ENCODE results near the gene SCN5A. TPM values are rescaled to one million over a fixed set of nuclear protein-coding genes. Genes with fewer than 3 reads are reported as not detected.

The SCN5A gene
- total and polyA plus RNA-seq, 2 of the 8 experiments (the other 6 are each of a cell fraction or from before 2014, with no cell fraction given), result 4.8 to 11.4 TPM

DNA sequence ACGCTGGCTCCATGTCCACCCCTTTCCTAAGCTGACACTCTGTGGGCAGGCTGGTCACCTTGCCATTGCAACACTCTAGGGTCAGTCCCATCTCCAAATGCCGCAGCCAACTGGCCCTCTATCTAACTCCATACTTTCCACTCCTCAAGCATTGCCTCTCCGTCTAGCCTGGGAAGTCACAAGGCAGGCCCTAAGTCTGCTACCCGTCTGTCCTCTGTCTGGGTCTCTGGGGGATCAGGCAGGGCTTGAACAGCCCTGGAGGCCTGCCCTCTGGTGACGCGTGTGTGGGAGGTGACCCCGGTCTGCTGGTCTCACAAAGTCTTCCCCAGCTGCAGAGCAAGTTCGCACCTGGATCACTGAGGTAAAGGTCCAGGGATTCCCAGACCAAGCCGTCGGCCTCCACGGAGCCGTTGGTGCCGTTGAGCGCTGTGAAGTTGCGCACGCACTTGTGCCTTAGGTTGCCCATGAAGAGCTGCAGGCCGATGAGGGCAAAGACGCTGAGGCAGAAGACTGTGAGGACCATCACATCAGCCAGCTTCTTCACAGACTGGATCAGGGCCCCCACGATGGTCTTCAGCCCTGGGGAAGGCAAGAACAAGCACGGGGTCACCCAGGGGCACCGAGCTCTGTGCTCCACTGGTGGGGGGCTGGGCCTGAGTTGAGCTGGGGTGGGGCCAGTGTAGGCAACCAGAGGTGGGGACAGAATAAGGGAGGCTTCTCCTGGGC, 39.9 kb downstream of the SCN5A start (continued):
- TF ChIP-seq CHD7 (IDR thresholded peaks at IDR 0.05; ENCODE audit: insufficient replicate concordance, low read length) (no peak), SAP30 (IDR thresholded peaks at IDR 0.05; ENCODE audit: insufficient read depth, insufficient replicate concordance, low read length) (no peak), GABPA (IDR thresholded peaks at IDR 0.05; ENCODE audit: borderline replicate concordance, insufficient read depth, low read length) (no peak), PHF8 (conservative IDR thresholded peaks at IDR 0.05; ENCODE audit: low read depth, low read length) (no peak), CHD2 (IDR thresholded peaks at IDR 0.05; ENCODE audit: low read length) (no peak), ASH2L (IDR thresholded peaks at IDR 0.05; ENCODE audit: low read length) (no peak)
- TF ChIP-seq, protein P1, sequence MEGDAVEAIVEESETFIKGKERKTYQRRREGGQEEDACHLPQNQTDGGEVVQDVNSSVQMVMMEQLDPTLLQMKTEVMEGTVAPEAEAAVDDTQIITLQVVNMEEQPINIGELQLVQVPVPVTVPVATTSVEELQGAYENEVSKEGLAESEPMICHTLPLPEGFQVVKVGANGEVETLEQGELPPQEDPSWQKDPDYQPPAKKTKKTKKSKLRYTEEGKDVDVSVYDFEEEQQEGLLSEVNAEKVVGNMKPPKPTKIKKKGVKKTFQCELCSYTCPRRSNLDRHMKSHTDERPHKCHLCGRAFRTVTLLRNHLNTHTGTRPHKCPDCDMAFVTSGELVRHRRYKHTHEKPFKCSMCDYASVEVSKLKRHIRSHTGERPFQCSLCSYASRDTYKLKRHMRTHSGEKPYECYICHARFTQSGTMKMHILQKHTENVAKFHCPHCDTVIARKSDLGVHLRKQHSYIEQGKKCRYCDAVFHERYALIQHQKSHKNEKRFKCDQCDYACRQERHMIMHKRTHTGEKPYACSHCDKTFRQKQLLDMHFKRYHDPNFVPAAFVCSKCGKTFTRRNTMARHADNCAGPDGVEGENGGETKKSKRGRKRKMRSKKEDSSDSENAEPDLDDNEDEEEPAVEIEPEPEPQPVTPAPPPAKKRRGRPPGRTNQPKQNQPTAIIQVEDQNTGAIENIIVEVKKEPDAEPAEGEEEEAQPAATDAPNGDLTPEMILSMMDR (IDR thresholded peaks at IDR 0.05; ENCODE audit: control extremely low read depth in 1 of 3, insufficient read depth in 1 of 3, low read depth in 1 of 3, low read length in 3 of 3), result no peak
